ENCODE results near the gene BMPR2.

DNA sequence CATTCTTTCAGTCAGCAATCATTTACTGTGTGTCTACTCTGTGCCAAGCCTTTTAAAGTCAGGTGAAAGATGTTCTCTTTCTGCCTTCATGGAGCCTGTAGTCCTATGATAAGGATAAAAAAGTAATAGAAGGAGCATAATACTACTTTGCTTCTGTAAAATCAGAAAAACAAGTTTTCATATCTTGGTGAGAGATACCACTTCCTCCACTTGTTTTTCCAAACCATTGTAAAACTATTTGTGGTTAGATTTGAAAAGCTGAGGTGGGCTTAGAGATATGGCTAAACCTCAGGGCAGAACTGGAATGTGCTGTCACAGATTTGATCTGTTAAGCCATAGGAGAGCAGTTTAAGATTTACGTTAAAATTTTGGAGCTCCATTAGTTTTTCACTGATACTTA lies 153.9 kb downstream of the BMPR2 start:
- TF ChIP-seq, protein P1, sequence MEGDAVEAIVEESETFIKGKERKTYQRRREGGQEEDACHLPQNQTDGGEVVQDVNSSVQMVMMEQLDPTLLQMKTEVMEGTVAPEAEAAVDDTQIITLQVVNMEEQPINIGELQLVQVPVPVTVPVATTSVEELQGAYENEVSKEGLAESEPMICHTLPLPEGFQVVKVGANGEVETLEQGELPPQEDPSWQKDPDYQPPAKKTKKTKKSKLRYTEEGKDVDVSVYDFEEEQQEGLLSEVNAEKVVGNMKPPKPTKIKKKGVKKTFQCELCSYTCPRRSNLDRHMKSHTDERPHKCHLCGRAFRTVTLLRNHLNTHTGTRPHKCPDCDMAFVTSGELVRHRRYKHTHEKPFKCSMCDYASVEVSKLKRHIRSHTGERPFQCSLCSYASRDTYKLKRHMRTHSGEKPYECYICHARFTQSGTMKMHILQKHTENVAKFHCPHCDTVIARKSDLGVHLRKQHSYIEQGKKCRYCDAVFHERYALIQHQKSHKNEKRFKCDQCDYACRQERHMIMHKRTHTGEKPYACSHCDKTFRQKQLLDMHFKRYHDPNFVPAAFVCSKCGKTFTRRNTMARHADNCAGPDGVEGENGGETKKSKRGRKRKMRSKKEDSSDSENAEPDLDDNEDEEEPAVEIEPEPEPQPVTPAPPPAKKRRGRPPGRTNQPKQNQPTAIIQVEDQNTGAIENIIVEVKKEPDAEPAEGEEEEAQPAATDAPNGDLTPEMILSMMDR (IDR thresholded peaks at IDR 0.05): no peak
- no peak for TF ChIP-seq POLR2A (IDR thresholded peaks at IDR 0.05)
